GM21381 (cell line): Measurements from ENCODE around the gene PTCH1.

ENCODE experiments used
- ATAC-seq: cut with Tn5 transposase; IDR thresholded peaks from one replicate; pipeline ENCODE4 v1.9.1; 2021; ENCODE audit warnings: mild to moderate bottlenecking, moderate library complexity; ENCODE audit not compliant: unreplicated experiment

Gene PTCH1

GRCh38 chr9:95443301-95443700, 73.5 kb downstream of the PTCH1 start:
- no peak for ATAC-seq

- ATAC-seq, result no peak
These were observed 75.7 kb downstream of the PTCH1 start for GRCh38 chr9:95441081-95441480.

GRCh38 chr9:95440447-95440846, 76.3 kb downstream of the PTCH1 start:
- ATAC-seq, result no peak

GRCh38 chr9:95438561-95439357, 78.0 kb downstream of the PTCH1 start:
- ATAC-seq, result no peak

- ATAC-seq, result no peak
These were observed 79.2 kb downstream of the PTCH1 start for GRCh38 chr9:95437559-95437958.

- ATAC-seq, result no peak
These were observed 80.4 kb downstream of the PTCH1 start for GRCh38 chr9:95436416-95436815.

- ATAC-seq, result no peak
These were observed 81.6 kb downstream of the PTCH1 start for GRCh38 chr9:95435074-95435728.

GRCh38 chr9:95434116-95435073, 82.4 kb downstream of the PTCH1 start:
- no peak for ATAC-seq

- ATAC-seq, result no peak
These were observed 83.5 kb downstream of the PTCH1 start for GRCh38 chr9:95433096-95433819.

- no peak for ATAC-seq
These were observed 85.5 kb downstream of the PTCH1 start for GRCh38 chr9:95431286-95431685.

GRCh38 chr9:95429948-95430620, 86.7 kb downstream of the PTCH1 start:
- no peak for ATAC-seq

GRCh38 chr9:95429096-95429495, 87.7 kb downstream of the PTCH1 start:
- ATAC-seq, result no peak

- ATAC-seq, result peak; percentile 16
These were observed 90.7 kb downstream of the PTCH1 start for GRCh38 chr9:95425910-95426551.

- no peak for ATAC-seq
These were observed 94.1 kb downstream of the PTCH1 start for GRCh38 chr9:95422650-95423049.

GRCh38 chr9:95420518-95420917, 96.3 kb downstream of the PTCH1 start:
- no peak for ATAC-seq

GRCh38 chr9:95419444-95419843, 97.3 kb downstream of the PTCH1 start:
- ATAC-seq, result no peak

- ATAC-seq, result no peak
These were observed 101.6 kb downstream of the PTCH1 start for GRCh38 chr9:95415158-95415557.

GRCh38 chr9:95413793-95414192, 103.0 kb downstream of the PTCH1 start:
- no peak for ATAC-seq

GRCh38 chr9:95411054-95411892, 105.5 kb downstream of the PTCH1 start:
- no peak for ATAC-seq
